WERI-Rb-1 (cell line): ENCODE results near the gene HCN1.
"Not testable (repeated sequence)": the region's sequence is repeated elsewhere in the genome, so short reads cannot be mapped to it uniquely, and the experiment has no call there.

Experiments
- DNase-seq: peaks from one replicate; pipeline ENCODE4 v3.0.0-alpha.2; 2020
- H3K27ac ChIP-seq: fragments of 250-450 bp; sonication (Bioruptor Pico); 2 replicates; pipeline ENCODE4 v1.5.1; 2020; ENCODE audit warnings: mild to moderate bottlenecking, moderate library complexity
- H3K27me3 ChIP-seq: fragments of 250-450 bp; sonication (Bioruptor Pico); 2 replicates; pipeline ENCODE4 v1.5.1; 2021; ENCODE audit warnings: mild to moderate bottlenecking, low read depth, moderate library complexity; ENCODE audit not compliant: insufficient read depth, severe bottlenecking
- H3K36me3 ChIP-seq: fragments of 250-450 bp; sonication (Bioruptor Pico); 2 replicates; pipeline ENCODE4 v1.5.1; 2020; ENCODE audit warnings: mild to moderate bottlenecking, moderate library complexity
- H3K4me3 ChIP-seq: 2 replicates; pipeline ENCODE4 v1.5.1; 2011; ENCODE audit warnings: low read depth, mild to moderate bottlenecking, control low read depth, low read length
- H3K9me3 ChIP-seq: fragments of 250-450 bp; sonication (Bioruptor Pico); 2 replicates; pipeline ENCODE4 v1.5.1; 2021; ENCODE audit warnings: mild to moderate bottlenecking, moderate library complexity; ENCODE audit not compliant: severe bottlenecking
- TF ChIP-seq, protein P1 (sequence below): IDR thresholded peaks from 2 replicates; pipeline ENCODE4 v1.5.1; 2011; ENCODE audit warnings: low read depth, mild to moderate bottlenecking, control low read depth, inconsistent platforms, low read length

Gene HCN1

DNA sequence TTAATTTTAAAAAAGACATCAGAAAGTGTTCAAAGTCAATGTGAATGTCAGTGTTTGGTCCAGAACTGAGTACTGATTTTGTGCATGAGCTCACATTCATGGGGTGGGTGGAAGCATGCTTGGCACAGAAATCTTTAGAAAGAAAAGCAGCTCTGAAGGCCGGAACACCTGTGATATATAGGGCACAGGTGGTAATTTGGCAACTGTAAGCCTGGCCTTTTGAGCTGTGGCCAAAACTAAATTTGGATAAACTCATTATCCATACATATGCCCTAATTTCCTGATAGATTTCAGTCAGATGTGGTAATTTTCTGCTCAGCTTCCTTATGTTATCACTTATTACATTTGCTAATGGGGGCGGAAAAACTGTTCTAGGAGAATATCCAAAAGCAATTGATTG lies 211.4 kb downstream of the HCN1 start:
- Histone ChIP-seq H3K9me3 (no peaks in the 10 kb centered on the region), H3K27me3 (no peaks in the 10 kb centered on the region), H3K4me3 (no peak overlapping the region), H3K27ac (no peak overlapping the region), H3K36me3 (no peaks in the 10 kb centered on the region)
- TF ChIP-seq, protein P1, sequence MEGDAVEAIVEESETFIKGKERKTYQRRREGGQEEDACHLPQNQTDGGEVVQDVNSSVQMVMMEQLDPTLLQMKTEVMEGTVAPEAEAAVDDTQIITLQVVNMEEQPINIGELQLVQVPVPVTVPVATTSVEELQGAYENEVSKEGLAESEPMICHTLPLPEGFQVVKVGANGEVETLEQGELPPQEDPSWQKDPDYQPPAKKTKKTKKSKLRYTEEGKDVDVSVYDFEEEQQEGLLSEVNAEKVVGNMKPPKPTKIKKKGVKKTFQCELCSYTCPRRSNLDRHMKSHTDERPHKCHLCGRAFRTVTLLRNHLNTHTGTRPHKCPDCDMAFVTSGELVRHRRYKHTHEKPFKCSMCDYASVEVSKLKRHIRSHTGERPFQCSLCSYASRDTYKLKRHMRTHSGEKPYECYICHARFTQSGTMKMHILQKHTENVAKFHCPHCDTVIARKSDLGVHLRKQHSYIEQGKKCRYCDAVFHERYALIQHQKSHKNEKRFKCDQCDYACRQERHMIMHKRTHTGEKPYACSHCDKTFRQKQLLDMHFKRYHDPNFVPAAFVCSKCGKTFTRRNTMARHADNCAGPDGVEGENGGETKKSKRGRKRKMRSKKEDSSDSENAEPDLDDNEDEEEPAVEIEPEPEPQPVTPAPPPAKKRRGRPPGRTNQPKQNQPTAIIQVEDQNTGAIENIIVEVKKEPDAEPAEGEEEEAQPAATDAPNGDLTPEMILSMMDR, result no peak
- no peak for DNase-seq

DNA sequence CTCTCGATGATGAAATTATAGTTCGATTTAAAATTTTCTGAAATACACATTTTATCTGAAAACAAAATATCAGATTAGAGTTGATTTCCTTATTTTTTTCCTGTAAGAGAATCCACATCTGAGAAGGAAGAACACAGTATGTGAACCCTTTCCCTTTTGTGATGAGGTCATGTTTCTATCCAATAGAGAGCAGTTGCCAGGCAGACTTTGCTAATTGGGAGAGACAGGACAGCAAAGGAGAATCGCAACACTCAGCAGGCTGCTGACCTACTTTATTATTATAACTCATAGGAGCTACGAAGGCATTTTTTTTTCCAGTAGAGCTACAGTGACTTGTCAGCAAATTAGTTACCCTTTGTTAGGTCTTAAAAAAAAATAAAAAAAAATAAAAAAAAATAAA lies 242.1 kb downstream of the HCN1 start:
- Histone ChIP-seq H3K9me3 (no peaks in the 10 kb centered on the region), H3K36me3 (no peaks in the 10 kb centered on the region), H3K27me3 (no peaks in the 10 kb centered on the region), H3K4me3 (no peak overlapping the region), H3K27ac (no peak overlapping the region)
- TF ChIP-seq, protein P1, result no peak
- peak; percentile 39 for DNase-seq

DNA sequence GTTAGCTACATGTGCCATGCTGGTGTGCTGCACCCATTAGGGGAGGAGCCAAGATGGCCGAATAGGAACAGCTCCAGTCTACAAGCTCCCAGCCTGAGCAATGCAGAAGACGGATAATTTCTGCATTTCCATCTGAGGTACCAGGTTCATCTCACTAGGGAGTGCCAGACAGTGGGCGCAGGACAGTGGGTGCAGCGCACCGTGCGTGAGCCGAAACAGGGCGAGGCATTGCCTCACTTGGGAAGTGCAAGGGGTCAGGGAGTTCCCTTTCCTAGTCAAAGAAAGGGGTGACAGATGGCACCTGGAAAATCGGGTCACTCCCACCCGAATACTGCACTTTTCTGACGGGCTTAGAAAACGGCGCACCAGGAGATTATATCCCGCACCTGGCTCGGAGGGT lies 251.3 kb downstream of the HCN1 start:
- DNase-seq, H3K36me3 ChIP-seq, H3K9me3 ChIP-seq, H3K4me3 ChIP-seq, H3K27me3 ChIP-seq, H3K27ac ChIP-seq: not testable (repeated sequence)

GRCh38 chr5:45440466-45440865 lies 255.7 kb downstream of the HCN1 start:
- H3K27me3 ChIP-seq, result no peaks in the 10 kb centered on the region
- no peak for DNase-seq
- H3K27ac ChIP-seq, result no peak overlapping the region
- H3K9me3 ChIP-seq, result no peaks in the 10 kb centered on the region
- no peak overlapping the region for H3K4me3 ChIP-seq
- no peaks in the 10 kb centered on the region for H3K36me3 ChIP-seq
- TF ChIP-seq, protein P1, result no peak

- no peak overlapping the region for H3K27ac ChIP-seq
- DNase-seq, result no peak
- TF ChIP-seq, protein P1, result no peak
Measured at GRCh38 chr5:45437752-45438151, 258.4 kb downstream of the HCN1 start.

DNA sequence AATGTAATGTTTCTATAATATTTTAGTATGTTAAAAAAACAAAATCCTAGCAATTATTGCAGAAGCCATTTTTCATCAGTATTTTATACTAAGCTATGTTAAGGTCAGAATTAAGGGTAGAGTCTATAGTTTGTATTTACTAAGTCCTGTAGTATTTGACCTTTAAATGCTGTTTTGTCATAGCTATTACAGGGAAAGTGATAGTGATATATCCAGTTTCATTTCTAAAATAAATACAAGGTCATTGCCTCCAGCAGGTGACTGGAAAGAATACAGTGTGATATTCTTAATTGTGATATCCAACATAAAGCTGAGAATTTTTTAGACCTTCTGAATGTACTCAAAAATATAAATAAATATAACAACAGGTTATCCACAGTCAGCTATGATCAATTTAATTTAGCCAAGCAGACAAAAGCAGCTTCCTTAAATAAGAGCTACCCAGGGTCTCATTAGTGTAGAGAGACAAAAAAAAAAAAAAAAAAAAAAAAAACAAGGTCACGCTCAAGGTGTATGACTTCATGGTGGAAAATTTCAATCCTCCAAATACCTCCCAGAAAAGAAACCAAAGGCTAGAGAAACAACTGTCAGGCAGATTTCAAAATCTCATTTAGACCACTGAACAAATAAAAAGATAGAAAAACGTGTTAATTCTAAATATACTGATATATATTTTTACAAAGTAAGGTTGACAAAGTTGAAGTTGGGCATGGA lies 278.7 kb downstream of the HCN1 start:
- no peaks in the 10 kb centered on the region for H3K36me3 ChIP-seq
- H3K4me3 ChIP-seq, result no peak overlapping the region
- TF ChIP-seq, protein P1, result no peak
- H3K27me3 ChIP-seq, result no peaks in the 10 kb centered on the region
- no peak overlapping the region for H3K27ac ChIP-seq
- H3K9me3 ChIP-seq, result no peaks in the 10 kb centered on the region
- no peak for DNase-seq

More at GRCh38 chr5:45437752-45438151, 258.4 kb downstream of the HCN1 start:
- H3K36me3 ChIP-seq, result no peaks in the 10 kb centered on the region
- no peaks in the 10 kb centered on the region for H3K27me3 ChIP-seq
- H3K4me3 ChIP-seq, result no peak overlapping the region
- no peaks in the 10 kb centered on the region for H3K9me3 ChIP-seq
